WTC11 (cell line): Measurements from ENCODE around the gene SLC35F1. TPM values are rescaled to one million over a fixed set of nuclear protein-coding genes. Genes with fewer than 3 reads are reported as not detected.

ENCODE experiments used
- ATAC-seq: fragments of 200-7000 bp; cut with Tn5 transposase; 2 replicates; pipeline ENCODE4 v1.10.0; 2021; ENCODE audit warnings: mild to moderate bottlenecking, moderate library complexity
- CTCF ChIA-PET: fragments of 300-600 bp; sonication (Branson Sonifier 250); formaldehyde crosslinking; loops from one replicate; lab custom pipeline; 2021; ENCODE audit warnings: antibody characterized with exemption; lab: Charles Lee
- POLR2A ChIA-PET: fragments of 350-600 bp; sonication (Branson Sonifier 250); formaldehyde crosslinking; loops from one replicate; lab custom pipeline; 2021; ENCODE audit warnings: antibody characterized with exemption; lab: Charles Lee
- DNase-seq: peaks from one replicate; pipeline ENCODE4 v3.0.0; 2021; ENCODE audit warnings: low spot score
- H3K27ac Mint-ChIP-seq: 2 replicates; pipeline ENCODE4 v1.8.0; 2021; ENCODE audit warnings: mixed read lengths
- H3K27me3 Mint-ChIP-seq: 2 replicates; pipeline ENCODE4 v1.8.0; 2021; ENCODE audit warnings: low read depth, mild to moderate bottlenecking, moderate library complexity, mixed read lengths
- H3K36me3 Mint-ChIP-seq: 2 replicates; pipeline ENCODE4 v1.8.0; 2021; ENCODE audit warnings: mixed read lengths
- H3K4me1 Mint-ChIP-seq: 2 replicates; pipeline ENCODE4 v1.8.0; 2022; ENCODE audit warnings: mixed read lengths
- H3K4me3 Mint-ChIP-seq: 2 replicates; pipeline ENCODE4 v1.8.0; 2021; ENCODE audit warnings: mild to moderate bottlenecking, moderate library complexity, mixed read lengths
- H3K9me3 Mint-ChIP-seq: 2 replicates; pipeline ENCODE4 v1.8.0; 2021; ENCODE audit warnings: mixed read lengths
- ARID4B ChIP-seq: sonication (generic); formaldehyde crosslinking; IDR thresholded peaks from 2 replicates; pipeline ENCODE4 v1.8.0; 2023; ENCODE audit warnings: missing genetic modification reagents, mild to moderate bottlenecking, borderline replicate concordance
- CBFB ChIP-seq: sonication (generic); formaldehyde crosslinking; IDR thresholded peaks from 2 replicates; pipeline ENCODE4 v1.8.1; 2022; ENCODE audit warnings: mild to moderate bottlenecking, low read depth, missing genetic modification reagents
- CDX4 ChIP-seq: fragments of 250-450 bp; sonication (Bioruptor Pico); IDR thresholded peaks from 2 replicates; pipeline ENCODE4 v1.9.0; 2021; ENCODE audit warnings: moderate library complexity, mild to moderate bottlenecking, inconsistent platforms, borderline replicate concordance
- E2F4 ChIP-seq: sonication (generic); formaldehyde crosslinking; IDR thresholded peaks from 2 replicates; pipeline ENCODE4 v1.8.1; 2022; ENCODE audit warnings: low read depth, mild to moderate bottlenecking, moderate library complexity, missing genetic modification reagents, borderline replicate concordance
- ELF4 ChIP-seq: sonication (generic); formaldehyde crosslinking; IDR thresholded peaks from 2 replicates; pipeline ENCODE4 v1.8.1; 2022; ENCODE audit warnings: low read depth, mild to moderate bottlenecking, moderate library complexity, missing genetic modification reagents
- FOXP1 ChIP-seq: sonication (generic); formaldehyde crosslinking; IDR thresholded peaks from 2 replicates; pipeline ENCODE4 v1.8.0; 2022; ENCODE audit warnings: missing genetic modification reagents, mild to moderate bottlenecking, moderate library complexity, borderline replicate concordance
- IRF2 ChIP-seq: sonication (generic); formaldehyde crosslinking; IDR thresholded peaks from 2 replicates; pipeline ENCODE4 v1.8.0; 2022; ENCODE audit warnings: low read depth, missing genetic modification reagents, borderline replicate concordance
- NFATC4 ChIP-seq: fragments of 250-450 bp; sonication (Bioruptor Pico); IDR thresholded peaks from 2 replicates; pipeline ENCODE4 v1.9.0; 2021; ENCODE audit warnings: mild to moderate bottlenecking
- NFE2L1 ChIP-seq: sonication (generic); formaldehyde crosslinking; IDR thresholded peaks from 2 replicates; pipeline ENCODE4 v1.8.1; 2023; ENCODE audit warnings: missing genetic modification reagents
- NR1H2 ChIP-seq: sonication (generic); formaldehyde crosslinking; IDR thresholded peaks from 2 replicates; pipeline ENCODE4 v1.9.0; 2021; ENCODE audit warnings: mild to moderate bottlenecking, moderate library complexity, missing genetic modification reagents
- SOX15 ChIP-seq: fragments of 250-450 bp; sonication (Bioruptor Pico); IDR thresholded peaks from 2 replicates; pipeline ENCODE4 v1.9.0; 2021; ENCODE audit warnings: mild to moderate bottlenecking
- TEAD1 ChIP-seq: sonication (generic); formaldehyde crosslinking; IDR thresholded peaks from 2 replicates; pipeline ENCODE4 v1.8.0; 2022; ENCODE audit warnings: mild to moderate bottlenecking, missing genetic modification reagents
- ZNF138 ChIP-seq: sonication (generic); formaldehyde crosslinking; conservative IDR thresholded peaks from 2 replicates; pipeline ENCODE4 v1.8.1; 2022; ENCODE audit warnings: mild to moderate bottlenecking, moderate library complexity, missing genetic modification reagents
- ZNF232 ChIP-seq: sonication (generic); formaldehyde crosslinking; IDR thresholded peaks from 2 replicates; pipeline ENCODE4 v1.8.0; 2022; ENCODE audit warnings: mild to moderate bottlenecking, missing genetic modification reagents
- ZNF423 ChIP-seq: fragments of 250-450 bp; sonication (Bioruptor Pico); IDR thresholded peaks from 2 replicates; pipeline ENCODE4 v2.1.2; 2022; ENCODE audit warnings: mild to moderate bottlenecking, moderate library complexity
- total RNA-seq: library from RNA; stranded (reverse); gene quantifications from 3 replicates; pipeline ENCODE4 v1.2.3, GENCODE V29; 2021
- TF ChIP-seq, protein P1 (sequence below): sonication (generic); formaldehyde crosslinking; IDR thresholded peaks from 2 replicates; pipeline ENCODE4 v1.8.1; 2022; ENCODE audit warnings: low read depth, missing genetic modification reagents, borderline replicate concordance
- TF ChIP-seq, protein P2 (sequence below): fragments of 250-450 bp; sonication (Bioruptor Pico); IDR thresholded peaks from 2 replicates; pipeline ENCODE4 v1.9.0; 2021; ENCODE audit warnings: mild to moderate bottlenecking

The SLC35F1 gene
- total RNA-seq, 1 experiment from 2014 or later, result 11.0 TPM

DNA sequence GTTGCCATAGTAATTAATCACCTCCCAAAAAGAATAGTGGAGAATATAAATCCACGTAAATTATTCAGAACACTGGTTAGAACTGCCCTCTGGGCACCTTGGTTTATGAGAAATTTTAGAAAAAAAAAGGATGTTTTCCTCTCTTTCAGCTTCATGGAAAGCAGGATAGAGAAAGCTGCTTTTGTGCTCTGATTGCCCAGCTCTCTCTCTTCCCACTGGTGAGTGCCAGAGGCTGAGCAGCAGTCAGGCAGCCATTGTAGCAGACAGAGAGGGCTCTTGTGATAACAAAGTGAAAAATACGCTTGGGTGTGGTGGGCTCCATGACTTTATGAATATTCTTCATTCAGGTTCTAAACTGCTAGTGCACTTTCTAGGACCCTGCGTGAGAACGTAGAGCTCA lies 26.4 kb downstream of the SLC35F1 start:
- Mint-ChIP-seq H3K27me3 (no peaks in the 10 kb centered on the region), H3K9me3 (peaks cover 14% of the 10 kb centered on the region), H3K27ac (no peak overlapping the region), H3K36me3 (peaks cover 12% of the 10 kb centered on the region), H3K4me3 (no peak overlapping the region), H3K4me1 (peaks cover 19% of the 10 kb centered on the region)
- ChIA-PET POLR2A (no interaction called here), CTCF (interaction anchor here (1.0 kb wide), 1 partner anchor 93 kb away, joined by 3 read pairs; no protein-coding TSS in a partner anchor)
- DNase-seq (no peak), ATAC-seq (no peak)
- TF ChIP-seq, protein P1, sequence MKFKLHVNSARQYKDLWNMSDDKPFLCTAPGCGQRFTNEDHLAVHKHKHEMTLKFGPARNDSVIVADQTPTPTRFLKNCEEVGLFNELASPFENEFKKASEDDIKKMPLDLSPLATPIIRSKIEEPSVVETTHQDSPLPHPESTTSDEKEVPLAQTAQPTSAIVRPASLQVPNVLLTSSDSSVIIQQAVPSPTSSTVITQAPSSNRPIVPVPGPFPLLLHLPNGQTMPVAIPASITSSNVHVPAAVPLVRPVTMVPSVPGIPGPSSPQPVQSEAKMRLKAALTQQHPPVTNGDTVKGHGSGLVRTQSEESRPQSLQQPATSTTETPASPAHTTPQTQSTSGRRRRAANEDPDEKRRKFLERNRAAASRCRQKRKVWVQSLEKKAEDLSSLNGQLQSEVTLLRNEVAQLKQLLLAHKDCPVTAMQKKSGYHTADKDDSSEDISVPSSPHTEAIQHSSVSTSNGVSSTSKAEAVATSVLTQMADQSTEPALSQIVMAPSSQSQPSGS (CRISPR knock-in tag), result no peak
- TF ChIP-seq TEAD1, result no peak
- TF ChIP-seq IRF2 (CRISPR knock-in tag), result no peak
- no peak for TF ChIP-seq E2F4
- TF ChIP-seq ARID4B (CRISPR knock-in tag), result no peak
- TF ChIP-seq, protein P2, sequence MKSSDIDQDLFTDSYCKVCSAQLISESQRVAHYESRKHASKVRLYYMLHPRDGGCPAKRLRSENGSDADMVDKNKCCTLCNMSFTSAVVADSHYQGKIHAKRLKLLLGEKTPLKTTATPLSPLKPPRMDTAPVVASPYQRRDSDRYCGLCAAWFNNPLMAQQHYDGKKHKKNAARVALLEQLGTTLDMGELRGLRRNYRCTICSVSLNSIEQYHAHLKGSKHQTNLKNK, result no peak
- no peak for TF ChIP-seq NFE2L1 (CRISPR knock-in tag)
- TF ChIP-seq ELF4 (CRISPR knock-in tag), result no peak
- TF ChIP-seq NR1H2 (CRISPR knock-in tag), result no peak

GRCh38 chr6:117938311-117938995 lies 31.4 kb downstream of the SLC35F1 start:
- no peak overlapping the region for H3K27ac Mint-ChIP-seq
- ChIA-PET POLR2A (interaction anchor here (0.5 to 0.9 kb wide), 2 partner anchors 18 to 636 kb away, joined by 3 to 4 read pairs; no protein-coding TSS in a partner anchor), CTCF (interaction anchor here (0.6 to 1.2 kb wide), 5 partner anchors 13 to 701 kb away, joined by 3 to 5 read pairs (median 4); no protein-coding TSS in a partner anchor)
- no peaks in the 10 kb centered on the region for H3K27me3 Mint-ChIP-seq
- H3K4me1 Mint-ChIP-seq, result peaks cover 22% of the 10 kb centered on the region
- H3K36me3 Mint-ChIP-seq, result no peaks in the 10 kb centered on the region
- ATAC-seq, result peak; percentile 76
- DNase-seq, result peak; percentile 38
- TF ChIP-seq ZNF423 (CRISPR knock-in tag), result peak; percentile 99
- no peak for TF ChIP-seq ZNF138 (CRISPR knock-in tag)
- TF ChIP-seq SOX15 (CRISPR knock-in tag), result no peak
- H3K9me3 Mint-ChIP-seq, result no peaks in the 10 kb centered on the region
- no peak overlapping the region for H3K4me3 Mint-ChIP-seq

GRCh38 chr6:117947234-117947633 lies 40.2 kb downstream of the SLC35F1 start:
- Mint-ChIP-seq H3K9me3 (no peaks in the 10 kb centered on the region), H3K4me3 (no peak overlapping the region), H3K27me3 (no peaks in the 10 kb centered on the region), H3K27ac (no peak overlapping the region), H3K36me3 (no peaks in the 10 kb centered on the region), H3K4me1 (peaks cover 17% of the 10 kb centered on the region)
- DNase-seq (no peak), ATAC-seq (no peak)
- ChIA-PET CTCF (no interaction called here), POLR2A (no interaction called here)
- TF ChIP-seq, protein P1 (CRISPR knock-in tag), result no peak
- no peak for TF ChIP-seq CDX4
- no peak for TF ChIP-seq ZNF232 (CRISPR knock-in tag)
- TF ChIP-seq CBFB (CRISPR knock-in tag), result no peak
- TF ChIP-seq TEAD1, result no peak
- no peak for TF ChIP-seq FOXP1
- no peak for TF ChIP-seq NFATC4 (CRISPR knock-in tag)
